ENCODE measurements around the gene PGC. TPM values are rescaled to one million over a fixed set of nuclear protein-coding genes. Genes with fewer than 3 reads are reported as not detected.
A peak's percentile ranks its signal among the peaks of the same experiment; 100 is the strongest.

PGC gene
- total and polyA plus RNA-seq, 2 donors (not counting 1 experiment from before 2014, with no cell fraction given) = not detected

DNA sequence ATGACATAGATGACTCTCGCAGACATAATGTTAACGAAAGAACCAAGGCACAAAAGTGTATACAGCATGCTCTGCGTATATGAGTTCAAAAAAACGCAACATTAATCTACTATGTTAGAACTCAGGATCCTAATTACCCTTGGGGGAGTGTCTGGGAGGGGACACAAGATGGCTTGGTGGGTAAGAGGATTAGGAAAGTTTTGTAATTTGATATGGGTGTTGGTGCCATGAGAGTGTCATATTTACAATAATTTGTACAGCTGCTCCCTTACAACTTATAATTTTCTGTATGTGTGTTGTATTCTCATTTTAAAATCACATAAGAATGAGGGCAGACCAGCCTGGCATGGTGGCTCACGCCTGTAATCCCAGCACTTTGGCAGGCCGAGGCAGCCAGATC lies 50.4 kb downstream of the PGC start:
- TF ChIP-seq CTCF (IDR thresholded peaks at IDR 0.05) (no peak), EZH2 (IDR thresholded peaks at IDR 0.05; ENCODE audit: borderline replicate concordance, insufficient read depth, low read depth, low read length, poor library complexity, severe bottlenecking) (no peak)
- H3K9me3 Mint-ChIP-seq (ENCODE audit: insufficient read depth) = no peaks in the 10 kb centered on the region
- ChIA-PET POLR2A (interaction anchor here (1.3 to 2.3 kb wide), 2 partner anchors 19 to 38 kb away, joined by 3 to 5 read pairs; no protein-coding TSS in a partner anchor), CTCF (interaction anchor here (4.5 to 6.3 kb wide), 2 partner anchors 8 to 12 kb away, joined by 32 to 51 read pairs; no protein-coding TSS in a partner anchor)
- no peak overlapping the region for H3K4me3 Mint-ChIP-seq
- H3K27me3 Mint-ChIP-seq = no peaks in the 10 kb centered on the region
- H3K4me2 ChIP-seq (replicated peaks; ENCODE audit: low read depth, low read length, poor library complexity, severe bottlenecking) = no peak overlapping the region
- H3K36me3 ChIP-seq (replicated peaks in 1 of 2; ENCODE audit: control extremely low read depth in 1 of 2, control insufficient read depth in 1 of 2, extremely low read depth in 1 of 2, insufficient read depth in 2 of 2, low read length in 1 of 2) = peaks cover 0 to 54% of the 10 kb centered on the region in 2 experiments
- H3K9me3 ChIP-seq (ENCODE audit: control extremely low read depth in 1 of 3, control insufficient read depth in 2 of 3, insufficient read depth in 1 of 3, low read length in 2 of 3) = peaks cover 0 to 7% (median 0%) of the 10 kb centered on the region in 3 donors
- H3K4me1 ChIP-seq (ENCODE audit: control insufficient read depth in 2 of 2, insufficient read depth in 2 of 2, low read length in 2 of 2) = peaks cover 45 to 70% of the 10 kb centered on the region in 2 donors
- ATAC-seq (ENCODE audit: low read depth) = no peak
- peak overlapping the region in 1 of 2 donors; percentile 49 for H3K27ac ChIP-seq (ENCODE audit: low read length in 2 of 2)
- no peaks in the 10 kb centered on the region for H3K27me3 ChIP-seq (replicated peaks in 1 of 4; ENCODE audit: control extremely low read depth in 1 of 4, control insufficient read depth in 3 of 4, insufficient read depth in 4 of 4, low read length in 3 of 4)
- no peak overlapping the region for H3K4me3 ChIP-seq (ENCODE audit: control extremely low read depth in 1 of 5, extremely low read depth in 1 of 5, insufficient read depth in 1 of 5, low read depth in 2 of 5, low read length in 4 of 5)
- H3K27ac Mint-ChIP-seq = peak overlapping the region; percentile 58
- H2AFZ ChIP-seq (ENCODE audit: insufficient read depth, low read depth, low read length, poor library complexity, severe bottlenecking) = no peak overlapping the region
- peaks cover 93% of the 10 kb centered on the region for H4K20me1 ChIP-seq (ENCODE audit: control insufficient read depth, insufficient read depth, low read length, poor library complexity, severe bottlenecking)
- no peak for DNase-seq
- H3K4me1 Mint-ChIP-seq = peaks cover 76% of the 10 kb centered on the region
- H3K79me2 ChIP-seq (ENCODE audit: control insufficient read depth, insufficient read depth, low read length) = peaks cover 95% of the 10 kb centered on the region
- intact Hi-C loops (cut with micrococcal nuclease) = loop anchor here (5.0 kb wide), 1 partner anchor 36 kb away; no protein-coding TSS in a partner anchor
- 77% methylated on average over 2 of the region's 6 CpGs for WGBS (ENCODE audit: insufficient coverage)
- H3K9ac ChIP-seq (ENCODE audit: low read length) = no peak overlapping the region

- DNase-seq = no peak
- peaks cover 0 to 59% of the 10 kb centered on the region in 2 experiments for H3K36me3 ChIP-seq (replicated peaks in 1 of 2; ENCODE audit: control extremely low read depth in 1 of 2, control insufficient read depth in 1 of 2, extremely low read depth in 1 of 2, insufficient read depth in 2 of 2, low read length in 1 of 2)
- H3K4me3 ChIP-seq (ENCODE audit: control extremely low read depth in 1 of 5, extremely low read depth in 1 of 5, insufficient read depth in 1 of 5, low read depth in 2 of 5, low read length in 4 of 5) = no peak overlapping the region
- no peaks in the 10 kb centered on the region for H3K27me3 ChIP-seq (replicated peaks in 1 of 4; ENCODE audit: control extremely low read depth in 1 of 4, control insufficient read depth in 3 of 4, insufficient read depth in 4 of 4, low read length in 3 of 4)
- 94% methylated on average over 6 of the region's 6 CpGs for WGBS (ENCODE audit: insufficient coverage)
- H3K4me3 Mint-ChIP-seq = no peak overlapping the region
- peaks cover 95% of the 10 kb centered on the region for H4K20me1 ChIP-seq (ENCODE audit: control insufficient read depth, insufficient read depth, low read length, poor library complexity, severe bottlenecking)
- peaks cover 94% of the 10 kb centered on the region for H3K79me2 ChIP-seq (ENCODE audit: control insufficient read depth, insufficient read depth, low read length)
- H3K4me2 ChIP-seq (replicated peaks; ENCODE audit: low read depth, low read length, poor library complexity, severe bottlenecking) = no peak overlapping the region
- H3K27ac ChIP-seq (ENCODE audit: low read length in 2 of 2) = peak overlapping the region in 1 of 2 donors; percentile 75
- peaks cover 0 to 4% (median 0%) of the 10 kb centered on the region in 3 donors for H3K9me3 ChIP-seq (ENCODE audit: control extremely low read depth in 1 of 3, control insufficient read depth in 2 of 3, insufficient read depth in 1 of 3, low read length in 2 of 3)
- no peak for ATAC-seq (ENCODE audit: low read depth)
- ChIA-PET POLR2A (interaction anchor here (1.3 to 2.3 kb wide), 2 partner anchors 20 to 39 kb away, joined by 3 to 5 read pairs; no protein-coding TSS in a partner anchor), CTCF (interaction anchor here (1.4 to 6.3 kb wide), 3 partner anchors 9 to 271 kb away, joined by 4 to 51 read pairs (median 32); no protein-coding TSS in a partner anchor)
- no peaks in the 10 kb centered on the region for H3K9me3 Mint-ChIP-seq (ENCODE audit: insufficient read depth)
- H3K4me1 Mint-ChIP-seq = peaks cover 66% of the 10 kb centered on the region
- H3K27me3 Mint-ChIP-seq = no peaks in the 10 kb centered on the region
- intact Hi-C loops (cut with micrococcal nuclease) = loop anchor here (5.0 kb wide), 1 partner anchor 36 kb away; no protein-coding TSS in a partner anchor
- TF ChIP-seq CTCF (IDR thresholded peaks at IDR 0.05) (no peak), EZH2 (IDR thresholded peaks at IDR 0.05; ENCODE audit: borderline replicate concordance, insufficient read depth, low read depth, low read length, poor library complexity, severe bottlenecking) (no peak)
- H2AFZ ChIP-seq (ENCODE audit: insufficient read depth, low read depth, low read length, poor library complexity, severe bottlenecking) = no peak overlapping the region
- no peak overlapping the region for H3K9ac ChIP-seq (ENCODE audit: low read length)
- H3K27ac Mint-ChIP-seq = peak overlapping the region; percentile 67
- peaks cover 37 to 61% of the 10 kb centered on the region in 2 donors for H3K4me1 ChIP-seq (ENCODE audit: control insufficient read depth in 2 of 2, insufficient read depth in 2 of 2, low read length in 2 of 2)
These were observed 51.4 kb downstream of the PGC start for GRCh38 chr6:41695825-41696224.
